Activated CD4-positive, CD25-positive, alpha-beta regulatory T cell (primary cell): ENCODE results near the gene CLK4.

Source experiments
- DNase-seq, 4 experiments: peaks; one replicate each; lab custom pipeline; 2025; lab: John Stamatoyannopoulos, UW

Gene CLK4

DNA sequence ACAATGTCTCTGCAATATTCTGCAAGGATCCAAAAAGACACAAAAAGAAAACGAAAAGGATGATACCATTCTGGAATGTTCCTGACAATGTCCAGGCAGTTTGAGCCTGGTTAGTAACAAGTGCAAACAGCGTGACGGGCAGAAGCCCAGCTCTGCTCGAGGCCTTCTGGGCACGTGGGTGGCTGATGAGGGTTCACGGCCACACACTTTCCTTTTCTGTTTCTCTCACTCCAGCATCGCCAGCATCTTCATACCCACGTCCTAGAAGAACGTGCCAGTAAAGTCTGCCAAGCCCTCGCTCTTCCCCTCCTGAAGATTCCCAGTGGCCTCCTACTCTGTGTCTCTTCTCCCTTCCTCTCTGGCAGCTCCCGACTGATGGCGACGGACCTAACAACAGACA is 73.3 kb downstream of the CLK4 start:
- DNase-seq: no peak
